ENCODE data around the gene CAMTA1. TPM values are rescaled to one million over a fixed set of nuclear protein-coding genes. Genes with fewer than 3 reads are reported as not detected.

The CAMTA1 gene
- total RNA-seq, 1 experiment from 2014 or later: 82.2 TPM

GRCh38 chr1:6984536-6984935 lies 199.3 kb downstream of the CAMTA1 start:
- Histone ChIP-seq H3K9me3 (ENCODE audit: control insufficient read depth, insufficient read depth, low read depth, low read length) (no peaks in the 10 kb centered on the region), H3K4me1 (ENCODE audit: control insufficient read depth, insufficient read depth, low read length) (no peaks in the 10 kb centered on the region), H3K27me3 (ENCODE audit: control insufficient read depth, insufficient read depth, low read length) (no peaks in the 10 kb centered on the region; the same call in 1 of the 2 replicates), H3K4me3 (ENCODE audit: low read depth in 2 of 2, low read length in 2 of 2) (no peak overlapping the region), H3K27ac (ENCODE audit: low read length) (no peak overlapping the region), H3K36me3 (ENCODE audit: control insufficient read depth, insufficient read depth, low read length) (no peaks in the 10 kb centered on the region)
- POLR2A ChIA-PET: no interaction called here
- no TSS peak for BruUV-seq (replicated peaks)
- CTCF ChIA-PET: no interaction called here
- DNase-seq (ENCODE audit: low read depth, low spot score) (no peak), ATAC-seq (no peak)
- TF ChIP-seq CTCF (IDR thresholded peaks at IDR 0.05) (no peak), SIN3A (IDR thresholded peaks at IDR 0.05; ENCODE audit: borderline replicate concordance, insufficient read depth, low read depth, low read length) (no peak), TCF7L2 (IDR thresholded peaks at IDR 0.05; ENCODE audit: low read depth, low read length) (no peak), REST (IDR thresholded peaks at IDR 0.05; ENCODE audit: insufficient read depth in 1 of 2, low read depth in 2 of 2, low read length in 1 of 2) (no peak), POLR2AphosphoS5 (IDR thresholded peaks at IDR 0.05; ENCODE audit: low read depth, low read length) (no peak)
- in situ Hi-C loops (cut with HindIII; ENCODE audit: low pct_unique_long_range_greater_than_20kb, low sequenced_read_pairs): no loop called here
- intact Hi-C loops (cut with micrococcal nuclease; ENCODE audit: unreplicated experiment): no loop called here

GRCh38 chr1:6984986-6985385 lies 199.7 kb downstream of the CAMTA1 start:
- ATAC-seq: no peak
- intact Hi-C loops (cut with micrococcal nuclease; ENCODE audit: unreplicated experiment) (no loop called here), in situ Hi-C loops (cut with HindIII; ENCODE audit: low pct_unique_long_range_greater_than_20kb, low sequenced_read_pairs) (no loop called here)
- H3K9me3 ChIP-seq (ENCODE audit: control insufficient read depth, insufficient read depth, low read depth, low read length): no peaks in the 10 kb centered on the region
- no peak overlapping the region for H3K27ac ChIP-seq (ENCODE audit: low read length)
- DNase-seq (ENCODE audit: low read depth, low spot score): no peak
- ChIA-PET POLR2A (no interaction called here), CTCF (no interaction called here)
- TF ChIP-seq POLR2AphosphoS5 (IDR thresholded peaks at IDR 0.05; ENCODE audit: low read depth, low read length) (no peak), CTCF (IDR thresholded peaks at IDR 0.05) (no peak)
- no peaks in the 10 kb centered on the region for H3K4me1 ChIP-seq (ENCODE audit: control insufficient read depth, insufficient read depth, low read length)
- no peak overlapping the region for H3K4me3 ChIP-seq (ENCODE audit: low read depth in 2 of 2, low read length in 2 of 2)
- no TSS peak for BruUV-seq (replicated peaks)
- no peaks in the 10 kb centered on the region; the same call in 1 of the 2 replicates for H3K27me3 ChIP-seq (ENCODE audit: control insufficient read depth, insufficient read depth, low read length)
- no peaks in the 10 kb centered on the region for H3K36me3 ChIP-seq (ENCODE audit: control insufficient read depth, insufficient read depth, low read length)
